ENCODE results near the gene RNF151. TPM values are rescaled to one million over a fixed set of nuclear protein-coding genes. Genes with fewer than 3 reads are reported as not detected.
A peak's percentile ranks its signal among the peaks of the same experiment; 100 is the strongest.

Gene RNF151
- total RNA-seq, 1 experiment from 2014 or later = 0.28 TPM

- peak within 1 kb of the TSS; percentile 79 for H3K4me2 ChIP-seq (ENCODE audit: insufficient read depth, insufficient read length, low read length)
- no peak within 1 kb of the TSS for H3K56ac ChIP-seq (ENCODE audit: insufficient read length, low read depth, low read length)
- H3K4ac ChIP-seq (ENCODE audit: low read depth, low read length) = no peak within 1 kb of the TSS
- no peak within 1 kb of the TSS for H3K23ac ChIP-seq (ENCODE audit: insufficient read length, low read depth, low read length)
- Mint-ChIP-seq H3K4me3 (peak within 1 kb of the TSS; percentile 91 to 96), H3K27me3 (ENCODE audit: low read depth) (peaks cover 25% of the 10 kb centered on the region), H3K36me3 (ENCODE audit: insufficient read depth in 1 of 3, low read depth in 3 of 3) (peaks cover 27 to 37% (median 33%) of the 10 kb centered on the region in 3 experiments), H3K4me1 (peaks cover 25 to 42% of the 10 kb centered on the region in 2 experiments), H3K9me3 (peaks cover 0 to 3% of the 10 kb centered on the region in 2 experiments; a peak in 1 of 5 replicates), H3K27ac (peak within 1 kb of the TSS; percentile 94 to 97 (median 96))
- H3K14ac ChIP-seq (ENCODE audit: insufficient read depth, low read length) = peak within 1 kb of the TSS; percentile 86; the same call in 1 of the 2 replicates
- H2BK5ac ChIP-seq (ENCODE audit: insufficient read length, low read length) = no peak within 1 kb of the TSS
- no peak within 1 kb of the TSS for H2BK15ac ChIP-seq (ENCODE audit: low read depth, low read length)
- no peak within 1 kb of the TSS for H2BK20ac ChIP-seq (ENCODE audit: low read depth, low read length, poor library complexity, severe bottlenecking)
- DNase-seq = peak; percentile 88
- no peak within 1 kb of the TSS for H4K5ac ChIP-seq (ENCODE audit: insufficient read length, low read depth, low read length)
- H3K18ac ChIP-seq (ENCODE audit: insufficient read length, low read depth, low read length) = peak within 1 kb of the TSS; percentile 76
- H4K91ac ChIP-seq (ENCODE audit: insufficient read length, low read depth, low read length) = no peak within 1 kb of the TSS
- TF ChIP-seq, protein P1, sequence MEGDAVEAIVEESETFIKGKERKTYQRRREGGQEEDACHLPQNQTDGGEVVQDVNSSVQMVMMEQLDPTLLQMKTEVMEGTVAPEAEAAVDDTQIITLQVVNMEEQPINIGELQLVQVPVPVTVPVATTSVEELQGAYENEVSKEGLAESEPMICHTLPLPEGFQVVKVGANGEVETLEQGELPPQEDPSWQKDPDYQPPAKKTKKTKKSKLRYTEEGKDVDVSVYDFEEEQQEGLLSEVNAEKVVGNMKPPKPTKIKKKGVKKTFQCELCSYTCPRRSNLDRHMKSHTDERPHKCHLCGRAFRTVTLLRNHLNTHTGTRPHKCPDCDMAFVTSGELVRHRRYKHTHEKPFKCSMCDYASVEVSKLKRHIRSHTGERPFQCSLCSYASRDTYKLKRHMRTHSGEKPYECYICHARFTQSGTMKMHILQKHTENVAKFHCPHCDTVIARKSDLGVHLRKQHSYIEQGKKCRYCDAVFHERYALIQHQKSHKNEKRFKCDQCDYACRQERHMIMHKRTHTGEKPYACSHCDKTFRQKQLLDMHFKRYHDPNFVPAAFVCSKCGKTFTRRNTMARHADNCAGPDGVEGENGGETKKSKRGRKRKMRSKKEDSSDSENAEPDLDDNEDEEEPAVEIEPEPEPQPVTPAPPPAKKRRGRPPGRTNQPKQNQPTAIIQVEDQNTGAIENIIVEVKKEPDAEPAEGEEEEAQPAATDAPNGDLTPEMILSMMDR (conservative IDR thresholded peaks at IDR 0.05) = peak; percentile 42; the same call in 2 of the 3 replicates
- H3K79me1 ChIP-seq (ENCODE audit: insufficient read depth, low read depth, low read length, poor library complexity, severe bottlenecking) = no peaks in the 10 kb centered on the region
- H2AK5ac ChIP-seq (ENCODE audit: insufficient read length, low read length) = no peak within 1 kb of the TSS
- H3K23me2 ChIP-seq (ENCODE audit: insufficient read length, low read depth, low read length, poor library complexity, severe bottlenecking) = peaks cover 17% of the 10 kb centered on the region
- no peak within 1 kb of the TSS for H3T11ph ChIP-seq (ENCODE audit: low read length)
- peak within 1 kb of the TSS; percentile 66 for H2AFZ ChIP-seq (ENCODE audit: low read length)
- H4K20me1 ChIP-seq (ENCODE audit: control insufficient read depth, insufficient read depth, insufficient read length) = no peaks in the 10 kb centered on the region
- H4K8ac ChIP-seq (replicated peaks; ENCODE audit: insufficient read length, low read depth, low read length) = no peak within 1 kb of the TSS
- H3K4me1 ChIP-seq (ENCODE audit: insufficient read depth, low read length) = no peaks in the 10 kb centered on the region
- no peaks in the 10 kb centered on the region for H3K27me3 ChIP-seq (ENCODE audit: insufficient read depth, low read length)
- no peak within 1 kb of the TSS for H2BK120ac ChIP-seq (ENCODE audit: low read depth, low read length, poor library complexity, severe bottlenecking)
- peaks cover 11% of the 10 kb centered on the region for H3K79me2 ChIP-seq (ENCODE audit: insufficient read depth, low read length)
- WGBS (ENCODE audit: extremely low coverage, insufficient read length, low lambda C conversion rate) = no CpG with 5 or more reads among the region's 79 CpGs
- peak within 1 kb of the TSS; percentile 86 for H3K9ac ChIP-seq (ENCODE audit: extremely low read depth, insufficient read length, low read length)
- H2BK12ac ChIP-seq (ENCODE audit: insufficient read length, low read depth, low read length) = no peak within 1 kb of the TSS
- no peaks in the 10 kb centered on the region for H3K9me3 ChIP-seq (ENCODE audit: control insufficient read depth, low read depth, low read length)
- H3K27ac ChIP-seq (ENCODE audit: insufficient read length, low read depth, low read length) = no peak within 1 kb of the TSS
Measured at GRCh38 chr16:1959269-1960039, 7.2 kb upstream of the RNF151 start, which contains the start of gene NDUFB10. Gene NDUFB10 (plus strand): TSS chr16:1959538. CDS start chr16:1959625, 87 bp downstream.

All from H9 (cell line).